ENCODE measurements around the gene ANO9.
"Not testable (repeated sequence)": the region's sequence is repeated elsewhere in the genome, so short reads cannot be mapped to it uniquely, and the experiment has no call there.

ANO9 gene

DNA sequence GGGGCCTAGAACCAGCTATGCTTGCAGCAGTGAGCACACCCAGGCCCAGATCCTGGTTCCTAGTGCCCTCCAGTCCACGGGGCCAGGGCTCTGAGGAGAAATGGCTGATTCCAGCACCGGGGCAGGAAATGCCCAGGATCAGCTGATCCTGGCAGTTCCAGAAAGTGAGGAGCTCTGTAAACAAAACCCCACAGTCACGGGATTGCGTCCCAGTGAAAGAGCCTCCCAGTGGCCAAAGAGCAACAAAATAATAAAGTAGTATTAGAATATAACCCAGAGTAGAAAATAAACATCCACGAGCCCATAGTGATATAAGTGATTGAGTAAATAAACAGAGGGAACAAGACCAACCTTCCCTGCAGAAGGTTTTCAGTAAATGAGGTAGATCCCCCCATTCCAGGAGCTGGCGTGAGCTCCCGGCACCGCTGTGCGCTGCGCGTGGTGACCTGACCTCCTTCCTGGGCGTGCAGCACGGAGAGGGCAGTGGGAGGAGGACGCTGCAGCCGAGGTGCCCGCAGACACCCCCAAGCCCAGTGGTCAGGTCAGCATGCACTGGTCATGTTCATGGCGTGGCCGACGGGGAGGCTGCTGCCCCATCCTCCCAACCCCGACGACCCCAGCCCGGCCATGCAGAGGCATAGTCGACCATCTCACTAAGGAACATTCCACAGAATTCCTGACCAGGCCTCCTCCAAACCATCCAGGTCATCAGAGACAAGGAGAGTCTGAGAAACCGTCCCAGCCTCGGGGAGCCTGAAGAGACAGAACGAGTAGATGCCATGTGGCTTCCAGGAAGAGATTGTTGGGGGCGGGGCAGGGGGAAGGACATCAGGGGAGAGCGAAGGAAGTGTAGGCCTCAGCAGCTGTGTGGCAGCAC lies 28.1 kb upstream of the ANO9 start:
- DNase-seq: peak; percentile 64

DNA sequence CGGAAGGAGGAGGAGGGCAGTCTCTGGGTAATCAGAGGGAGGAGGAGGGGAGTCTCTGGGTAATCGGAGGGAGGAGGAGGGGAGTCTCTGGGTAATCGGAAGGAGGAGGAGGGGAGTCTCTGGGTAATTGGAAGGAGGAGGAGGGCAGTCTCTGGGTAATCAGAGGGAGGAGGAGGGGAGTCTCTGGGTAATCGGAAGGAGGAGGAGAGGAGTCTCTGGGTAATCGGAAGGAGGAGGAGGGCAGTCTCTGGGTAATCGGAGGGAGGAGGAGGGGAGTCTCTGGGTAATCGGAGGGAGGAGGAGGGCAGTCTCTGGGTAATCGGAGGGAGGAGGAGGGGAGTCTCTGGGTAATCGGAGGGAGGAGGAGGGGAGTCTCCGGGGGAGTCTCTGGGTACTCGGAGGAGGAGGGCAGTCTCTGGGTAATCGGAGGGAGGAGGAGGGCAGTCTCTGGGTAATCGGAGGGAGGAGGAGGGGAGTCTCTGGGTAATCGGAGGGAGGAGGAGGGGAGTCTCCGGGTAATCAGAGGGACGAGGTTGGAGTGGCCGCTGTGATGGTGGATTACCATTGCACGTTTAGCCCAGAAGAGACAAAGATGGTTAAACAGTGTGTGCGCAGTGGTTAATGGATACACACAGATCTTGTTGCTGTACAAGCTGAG lies 27.3 kb upstream of the ANO9 start:
- DNase-seq: not testable (repeated sequence)

DNA sequence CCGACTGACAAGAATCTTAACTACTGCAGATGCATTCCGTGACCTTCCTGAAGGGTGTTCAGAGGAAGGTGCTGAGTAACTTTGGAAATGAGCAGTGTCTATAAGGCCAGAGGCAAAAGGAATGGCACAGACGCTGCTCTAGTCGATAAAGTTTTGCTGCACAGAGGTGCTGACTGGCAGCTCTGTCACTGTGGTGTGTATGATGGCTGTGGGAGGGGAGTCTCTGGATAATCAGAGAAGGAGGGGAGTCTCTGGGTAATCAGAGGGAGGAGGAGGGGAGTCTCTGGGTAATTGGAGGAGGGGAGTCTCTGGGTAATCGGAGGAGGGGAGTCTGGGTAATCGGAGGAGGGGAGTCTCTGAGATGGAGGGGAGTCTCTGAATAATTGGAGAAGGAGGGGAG lies 26.7 kb upstream of the ANO9 start:
- no peak for DNase-seq

DNA sequence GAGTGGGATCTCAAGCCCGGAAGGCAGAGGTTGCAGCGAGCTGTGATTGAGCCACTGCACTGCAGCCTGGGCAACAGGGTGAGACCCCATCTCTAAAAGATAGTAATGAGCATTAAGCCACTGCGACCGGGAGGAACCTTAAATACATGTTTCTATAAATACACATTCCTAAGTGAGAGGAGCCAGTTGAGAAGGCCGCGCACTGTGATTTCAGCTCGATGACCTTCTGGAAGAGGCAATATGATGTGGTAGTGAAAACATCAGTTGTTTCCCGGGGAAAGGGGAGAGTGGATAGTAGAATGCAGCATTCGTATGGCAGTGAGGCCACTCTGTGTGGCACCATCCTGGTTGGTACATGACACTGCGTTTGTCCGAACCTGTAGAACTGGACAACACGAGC lies 26.2 kb upstream of the ANO9 start:
- no peak for DNase-seq

GRCh38 chr11:465896-466530 lies 24.2 kb upstream of the ANO9 start:
- DNase-seq: no peak

DNA sequence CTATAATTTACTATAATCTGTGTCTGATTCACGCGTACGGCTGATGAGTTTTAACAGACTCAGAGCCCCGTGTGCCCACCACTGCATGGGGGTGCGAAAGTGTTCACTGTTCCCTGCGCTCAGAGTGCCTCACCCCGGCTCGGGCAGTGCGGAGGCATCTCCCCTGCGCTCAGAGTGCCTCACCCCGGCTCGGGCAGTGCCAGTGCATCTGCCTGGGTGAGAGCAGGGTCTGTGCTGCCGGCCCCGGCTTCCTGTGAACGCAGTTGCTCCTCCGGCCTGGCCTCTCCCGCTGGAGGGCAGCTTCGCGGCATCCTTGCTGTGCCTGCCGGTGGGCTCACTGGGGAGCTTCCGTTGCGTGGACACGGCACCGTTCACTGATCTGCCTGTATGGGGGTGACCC lies 22.5 kb upstream of the ANO9 start:
- no peak for DNase-seq

DNA sequence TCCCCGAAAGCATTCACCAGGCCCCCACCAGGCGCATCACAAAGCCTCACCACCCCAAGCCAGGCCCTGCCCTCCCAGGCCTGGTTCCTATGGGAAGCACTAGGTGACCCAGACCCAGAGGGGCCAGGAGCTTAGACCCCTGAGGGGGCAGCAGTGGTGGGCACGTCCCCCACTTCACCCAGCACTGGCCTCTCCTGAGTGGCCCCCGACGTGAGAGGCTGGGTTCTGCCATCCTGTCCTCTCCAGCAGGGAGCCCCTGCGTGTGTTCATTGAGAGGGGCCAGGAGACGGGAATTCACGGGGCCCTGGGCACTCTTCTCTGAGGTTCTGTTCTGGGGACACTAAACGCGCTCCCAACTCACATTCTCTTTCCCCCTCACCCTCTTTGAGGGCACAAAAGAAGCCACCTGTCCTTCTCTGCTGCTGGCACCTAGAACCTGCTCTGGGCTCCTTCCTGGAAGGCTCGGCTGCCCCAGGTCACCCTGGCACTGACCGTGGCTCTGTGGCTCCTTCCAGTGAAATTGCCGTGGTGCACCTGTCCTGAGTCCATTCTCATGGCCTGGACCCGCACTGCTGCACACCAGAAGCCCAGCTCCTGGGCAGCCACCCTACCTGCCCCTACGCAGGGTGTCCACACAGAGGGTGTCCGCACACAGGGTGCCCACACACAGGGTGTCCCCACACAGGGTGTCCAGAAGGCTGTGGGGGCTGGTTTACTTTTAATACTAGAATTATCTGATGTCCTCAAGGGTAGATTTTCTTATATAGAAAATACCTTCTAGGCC lies 20.5 kb upstream of the ANO9 start:
- DNase-seq: no peak

GRCh38 chr11:461626-462025 lies 19.8 kb upstream of the ANO9 start:
- DNase-seq: no peak

DNA sequence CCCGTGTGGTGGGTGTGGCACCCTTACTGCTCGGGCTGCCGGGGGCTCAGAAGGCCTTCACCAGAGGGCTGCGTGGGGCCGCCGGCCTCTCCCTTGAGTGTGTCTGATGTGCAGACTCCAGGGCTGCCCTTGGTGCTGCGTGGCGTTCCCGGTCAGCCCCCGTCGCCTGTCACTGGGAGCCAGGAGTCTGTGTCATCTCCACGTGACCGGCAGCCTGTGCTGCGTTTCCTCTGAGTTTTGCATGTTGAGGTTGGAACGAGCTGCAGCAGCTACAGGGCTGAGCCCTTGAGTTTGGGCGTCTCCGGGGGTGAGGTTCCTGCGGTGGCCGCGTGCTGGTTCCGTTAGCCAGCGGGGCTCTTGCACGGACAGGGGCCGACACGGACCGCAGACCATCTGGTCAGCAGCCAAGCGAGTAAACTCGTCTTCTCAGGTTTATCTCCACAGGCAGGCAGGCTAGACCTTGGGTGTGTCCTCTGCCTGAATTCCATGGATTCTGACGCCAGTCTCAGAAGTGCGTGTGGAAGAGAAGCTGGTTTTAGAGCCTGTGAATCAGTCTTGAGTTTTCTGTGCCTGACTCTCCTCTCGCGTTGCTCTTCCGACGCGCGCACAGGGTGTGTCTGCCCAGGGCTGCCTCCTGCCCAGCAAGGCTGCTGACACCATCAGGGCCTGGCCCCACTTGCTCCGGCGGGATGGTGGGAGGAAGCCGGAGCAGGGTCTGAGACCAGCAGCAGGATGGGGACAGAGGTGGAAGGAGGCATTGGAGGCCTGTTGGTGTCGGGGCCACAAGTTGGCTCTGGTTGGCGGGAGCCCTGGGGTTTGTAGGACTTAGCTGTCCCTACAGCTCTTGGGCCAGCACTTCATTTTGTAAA lies 18.8 kb upstream of the ANO9 start:
- no peak for DNase-seq

- no peak for DNase-seq
Measured at GRCh38 chr11:459511-460220, 17.9 kb upstream of the ANO9 start.

- DNase-seq: no peak
Measured at GRCh38 chr11:457111-457760, 15.4 kb upstream of the ANO9 start.

DNA sequence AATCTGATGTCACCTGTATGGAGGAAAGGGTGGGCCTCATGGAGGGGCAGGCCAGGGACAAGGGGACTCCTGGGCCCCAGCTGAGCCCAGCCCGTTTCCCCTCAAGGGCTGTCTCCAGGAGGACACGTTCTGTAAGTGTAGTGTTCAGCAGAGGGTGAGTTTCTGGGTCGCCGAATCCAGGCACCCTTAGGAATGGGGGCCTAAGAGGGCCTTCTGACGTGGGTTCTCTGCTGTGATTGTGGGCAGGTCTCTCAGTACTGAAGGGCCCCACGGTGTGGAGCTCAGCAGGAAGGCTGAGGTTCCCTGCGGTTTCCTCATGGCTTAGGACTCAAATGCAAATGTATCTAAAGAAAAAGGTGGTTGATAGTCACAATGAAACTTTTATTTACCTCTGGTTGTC lies 14.7 kb upstream of the ANO9 start:
- no peak for DNase-seq

DNA sequence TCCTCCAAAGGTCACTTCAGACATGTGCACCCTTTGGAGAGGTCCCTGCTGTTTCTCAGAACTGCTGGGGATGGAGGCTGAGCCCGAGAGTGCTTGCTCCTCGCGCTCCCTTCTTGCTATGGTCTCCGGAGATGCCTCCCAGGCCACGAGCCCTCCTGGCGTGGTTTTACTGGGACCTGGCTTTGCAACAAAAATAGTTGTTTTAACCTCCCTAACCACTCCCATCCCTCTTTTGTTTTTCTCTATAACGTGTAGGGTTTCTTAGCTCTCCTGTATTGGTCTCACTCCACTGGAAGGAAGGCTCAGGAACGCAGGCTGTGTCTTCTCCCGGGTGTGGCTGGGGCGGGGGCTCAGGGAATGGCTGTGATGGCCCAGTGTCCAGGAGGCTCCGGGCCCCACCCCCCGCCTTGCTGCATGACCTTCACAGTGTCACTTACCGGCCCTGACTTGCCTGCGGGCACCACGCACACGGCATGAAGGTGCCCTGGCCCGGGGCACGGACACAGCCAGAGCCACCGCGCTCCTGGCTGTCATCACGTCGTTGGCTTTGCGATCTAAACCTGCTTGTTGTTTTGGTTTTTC lies 13.8 kb upstream of the ANO9 start:
- DNase-seq: no peak

DNA sequence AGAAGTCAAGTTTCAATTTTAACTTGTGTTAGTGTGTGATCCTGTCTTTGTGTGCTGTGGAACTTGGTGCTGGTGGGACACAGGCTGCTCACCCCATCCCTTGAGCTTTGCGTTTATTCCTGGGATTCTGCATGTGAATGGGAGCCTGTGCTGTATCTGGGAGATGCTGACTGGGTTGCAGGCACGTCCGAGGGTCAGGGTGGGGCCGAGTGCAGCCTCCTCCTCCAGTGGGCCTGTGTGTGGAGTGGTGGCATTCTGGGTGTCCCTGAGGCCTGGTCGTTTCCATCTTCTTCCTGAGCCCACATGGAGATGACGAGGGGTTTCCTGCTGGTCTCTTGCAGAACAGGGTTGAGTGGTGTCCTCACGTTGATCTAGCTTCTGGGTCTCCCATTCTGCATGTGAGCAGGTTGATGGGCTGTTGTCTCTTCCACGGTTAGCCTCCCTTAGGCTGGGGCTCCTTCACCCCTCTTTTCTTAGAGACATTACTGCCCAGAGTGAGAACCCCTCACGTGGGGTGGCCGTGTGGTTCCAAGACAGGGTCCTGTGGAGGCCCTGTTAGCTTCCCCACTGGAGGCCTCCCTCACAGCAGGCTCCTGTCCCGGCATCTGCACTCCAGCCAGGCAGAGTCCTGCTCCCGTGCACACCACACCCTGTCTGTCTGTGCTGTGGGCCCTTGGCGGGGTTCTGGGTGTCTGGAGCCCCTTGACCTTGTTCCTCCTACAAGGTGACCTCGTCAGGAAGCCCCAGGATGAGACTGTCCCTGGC lies 13.2 kb upstream of the ANO9 start:
- DNase-seq: no peak

- DNase-seq: no peak
Measured at GRCh38 chr11:454043-454442, 12.2 kb upstream of the ANO9 start.

DNA sequence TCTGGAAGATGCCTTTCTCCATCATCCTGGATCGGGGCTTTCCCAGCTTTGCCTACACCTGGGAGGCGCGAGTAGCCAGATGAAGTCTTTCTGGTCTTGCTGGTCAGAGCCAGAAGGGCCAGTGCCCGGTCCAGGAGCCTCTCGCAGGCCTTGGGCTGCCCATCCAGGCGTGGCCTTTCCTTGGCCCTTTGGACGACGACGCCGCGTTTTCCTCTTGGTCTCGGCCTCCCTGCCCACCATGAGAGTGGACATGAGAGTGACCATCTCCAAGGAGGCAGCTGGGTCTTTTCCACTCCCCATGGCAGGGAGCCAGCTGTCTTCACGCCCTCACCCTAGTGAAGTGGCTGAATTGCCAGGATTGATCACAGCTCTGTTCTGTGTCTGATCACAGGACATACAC lies 11.8 kb upstream of the ANO9 start:
- no peak for DNase-seq

- no peak for DNase-seq
Measured at GRCh38 chr11:452916-453527, 11.2 kb upstream of the ANO9 start.

- no peak for DNase-seq
Measured at GRCh38 chr11:452203-452744, 10.5 kb upstream of the ANO9 start.

DNA sequence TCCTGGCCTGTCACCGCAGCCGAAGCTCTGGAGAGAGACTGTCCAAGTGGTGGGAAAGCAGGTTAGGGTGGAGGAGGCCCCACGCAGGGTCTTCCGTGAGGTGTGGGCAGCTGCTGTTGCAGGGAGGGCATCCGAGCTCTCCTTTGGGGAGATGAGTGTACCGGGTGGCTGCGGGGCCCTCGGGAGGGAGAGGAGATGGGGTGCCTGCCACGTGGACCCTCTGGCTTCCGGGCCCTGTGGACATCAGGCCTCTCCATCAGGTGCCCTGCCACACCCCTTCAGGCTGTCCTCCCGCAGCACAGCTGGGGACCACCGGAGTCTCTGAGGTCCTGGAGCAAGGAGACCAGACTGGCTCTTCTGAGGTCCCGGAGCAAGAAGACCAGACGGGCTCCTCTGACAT lies 9.9 kb upstream of the ANO9 start:
- no peak for DNase-seq

Measured in NCI-H2029 (cell line).